HEK293T (cell line): ENCODE results near the gene FAM124A.

Experiments used
- CTCF ChIA-PET: fragments of 350-600 bp; formaldehyde crosslinking; extraction: SDS; loops from one replicate; lab custom pipeline; 2021; ENCODE audit warnings: antibody characterized with exemption, inconsistent platforms; lab: Yijun Ruan, JAX
- POLR2A ChIA-PET: fragments of 350-600 bp; formaldehyde crosslinking; extraction: SDS; loops from one replicate; lab custom pipeline; 2020; ENCODE audit warnings: antibody characterized with exemption, inconsistent platforms; lab: Yijun Ruan, JAX
- DNase-seq: peaks from one replicate; pipeline ENCODE4 v3.0.0; 2012; ENCODE audit warnings: mixed read lengths; ENCODE audit errors: extremely low spot score
- ARNT ChIP-seq: fragments of 450-650 bp; IDR thresholded peaks from 2 replicates; pipeline ENCODE4 v1.6.1; 2017; ENCODE audit warnings: mild to moderate bottlenecking
- BHLHE40 ChIP-seq: fragments of 450-650 bp; IDR thresholded peaks from 2 replicates; pipeline ENCODE4 v1.6.1; 2016; ENCODE audit warnings: mild to moderate bottlenecking, moderate library complexity, borderline replicate concordance
- CTBP1 ChIP-seq: fragments of 450-650 bp; IDR thresholded peaks from 2 replicates; pipeline ENCODE4 v1.6.1; 2016; ENCODE audit warnings: borderline replicate concordance
- ELF4 ChIP-seq: fragments of 450-650 bp; IDR thresholded peaks from 2 replicates; pipeline ENCODE4 v1.6.1; 2017; ENCODE audit warnings: antibody characterized with exemption
- FOXA1 ChIP-seq: fragments of 450-650 bp; IDR thresholded peaks from 2 replicates; pipeline ENCODE4 v1.6.1; 2016; ENCODE audit warnings: mild to moderate bottlenecking
- FOXK2 ChIP-seq: fragments of 450-650 bp; IDR thresholded peaks from 2 replicates; pipeline ENCODE4 v1.6.1; 2016; ENCODE audit warnings: mild to moderate bottlenecking
- FOXM1 ChIP-seq: fragments of 450-650 bp; IDR thresholded peaks from 2 replicates; pipeline ENCODE4 v1.6.1; 2017; ENCODE audit warnings: mild to moderate bottlenecking, borderline replicate concordance
- HDGF ChIP-seq: fragments of 450-650 bp; IDR thresholded peaks from 2 replicates; pipeline ENCODE4 v1.6.1; 2017; ENCODE audit warnings: antibody characterized with exemption, borderline replicate concordance
- L3MBTL2 ChIP-seq: fragments of 450-650 bp; conservative IDR thresholded peaks from 2 replicates; pipeline ENCODE4 v1.6.1; 2016; ENCODE audit warnings: mild to moderate bottlenecking
- LEF1 ChIP-seq: fragments of 450-650 bp; IDR thresholded peaks from 2 replicates; pipeline ENCODE4 v1.6.1; 2017; ENCODE audit warnings: mild to moderate bottlenecking, borderline replicate concordance
- NFRKB ChIP-seq: fragments of 450-650 bp; IDR thresholded peaks from 2 replicates; pipeline ENCODE4 v1.6.1; 2016; ENCODE audit warnings: mild to moderate bottlenecking, moderate library complexity
- SP1 ChIP-seq: fragments of 450-650 bp; IDR thresholded peaks from 2 replicates; pipeline ENCODE4 v1.6.1; 2017
- SUZ12 ChIP-seq: fragments of 450-650 bp; IDR thresholded peaks from 2 replicates; pipeline ENCODE4 v1.6.1; 2016; ENCODE audit warnings: mild to moderate bottlenecking
- TARDBP ChIP-seq: fragments of 450-650 bp; IDR thresholded peaks from 2 replicates; pipeline ENCODE4 v1.6.1; 2016
- ZNF384 ChIP-seq: fragments of 450-650 bp; IDR thresholded peaks from 2 replicates; pipeline ENCODE4 v1.6.1; 2016
- TF ChIP-seq, protein P1 (sequence below): fragments of 450-650 bp; IDR thresholded peaks from 2 replicates; pipeline ENCODE4 v1.6.1; 2016

The FAM124A gene

GRCh38 chr13:51245583-51245982 lies 23.4 kb downstream of the FAM124A start:
- CTCF ChIA-PET, result interaction anchor here (1.0 kb wide), 1 partner anchor 9 kb away, joined by 5 read pairs; no protein-coding TSS in a partner anchor
- POLR2A ChIA-PET, result no interaction called here
- TF ChIP-seq L3MBTL2, result no peak
- no peak for TF ChIP-seq CTBP1
- TF ChIP-seq FOXM1, result no peak
- no peak for DNase-seq

DNA sequence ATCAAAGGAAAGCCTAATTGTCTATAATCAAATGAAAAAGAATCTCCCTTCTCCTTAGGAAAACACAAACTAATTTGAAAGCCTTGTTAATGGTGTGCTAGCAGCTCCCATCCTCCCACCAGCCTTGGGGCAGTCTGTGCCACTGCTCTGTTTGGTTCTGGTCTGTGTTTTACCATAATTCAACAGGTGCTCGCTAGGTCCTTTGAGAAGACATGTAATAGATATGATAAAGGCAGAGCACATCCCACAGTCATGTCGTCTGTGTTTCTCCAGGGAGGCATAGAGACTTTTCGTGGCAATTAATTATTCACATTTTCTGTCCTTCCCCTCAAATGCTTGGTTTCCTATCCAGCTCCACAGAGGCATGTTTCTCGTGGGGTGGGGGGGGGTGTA lies 23.8 kb downstream of the FAM124A start:
- ChIA-PET POLR2A (no interaction called here), CTCF (interaction anchor here (1.0 kb wide), 1 partner anchor 9 kb away, joined by 5 read pairs; no protein-coding TSS in a partner anchor)
- DNase-seq, result no peak
- TF ChIP-seq SUZ12, result no peak
- TF ChIP-seq ARNT, result no peak
- TF ChIP-seq NFRKB, result no peak
- TF ChIP-seq LEF1, result no peak
- no peak for TF ChIP-seq L3MBTL2
- TF ChIP-seq TARDBP, result no peak
- no peak for TF ChIP-seq ZNF384
- TF ChIP-seq HDGF, result no peak
- TF ChIP-seq FOXM1, result no peak
- TF ChIP-seq ELF4, result no peak
- TF ChIP-seq FOXA1, result no peak
- no peak for TF ChIP-seq SP1
- TF ChIP-seq BHLHE40, result no peak
- TF ChIP-seq CTBP1, result no peak
- TF ChIP-seq FOXK2, result no peak
- TF ChIP-seq, protein P1, sequence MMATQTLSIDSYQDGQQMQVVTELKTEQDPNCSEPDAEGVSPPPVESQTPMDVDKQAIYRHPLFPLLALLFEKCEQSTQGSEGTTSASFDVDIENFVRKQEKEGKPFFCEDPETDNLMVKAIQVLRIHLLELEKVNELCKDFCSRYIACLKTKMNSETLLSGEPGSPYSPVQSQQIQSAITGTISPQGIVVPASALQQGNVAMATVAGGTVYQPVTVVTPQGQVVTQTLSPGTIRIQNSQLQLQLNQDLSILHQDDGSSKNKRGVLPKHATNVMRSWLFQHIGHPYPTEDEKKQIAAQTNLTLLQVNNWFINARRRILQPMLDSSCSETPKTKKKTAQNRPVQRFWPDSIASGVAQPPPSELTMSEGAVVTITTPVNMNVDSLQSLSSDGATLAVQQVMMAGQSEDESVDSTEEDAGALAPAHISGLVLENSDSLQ, result no peak

- DNase-seq, result no peak
These were observed 24.4 kb downstream of the FAM124A start for GRCh38 chr13:51246418-51247277.

DNA sequence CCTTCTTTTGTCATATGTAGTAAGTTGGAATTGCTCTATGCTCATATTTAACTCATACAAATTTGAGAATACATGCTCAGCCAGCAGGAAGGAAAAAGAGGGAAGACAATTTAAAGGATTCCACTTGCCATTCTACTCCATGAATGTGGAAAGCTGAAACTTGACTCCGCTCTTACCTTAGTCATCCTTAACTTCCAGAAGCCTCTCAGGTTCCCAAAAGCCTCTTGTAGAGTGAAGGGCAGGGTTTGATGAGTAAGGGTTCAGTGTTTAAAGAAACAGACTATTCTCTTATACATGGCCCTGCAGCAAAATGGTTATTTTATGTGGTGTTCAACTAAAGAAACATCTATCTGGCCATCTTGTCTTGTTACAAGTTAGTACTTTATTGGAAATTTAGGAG lies 27.1 kb downstream of the FAM124A start:
- TF ChIP-seq ARNT (no peak), FOXK2 (no peak), ZNF384 (no peak), SUZ12 (no peak), FOXM1 (no peak), TARDBP (no peak), HDGF (no peak), CTBP1 (no peak), SP1 (no peak), LEF1 (no peak), ELF4 (no peak), NFRKB (no peak), BHLHE40 (no peak), FOXA1 (no peak)
- TF ChIP-seq, protein P1, result no peak
- ChIA-PET CTCF (no interaction called here), POLR2A (no interaction called here)
- DNase-seq, result no peak

More at GRCh38 chr13:51246418-51247277, 24.4 kb downstream of the FAM124A start:
- CTCF ChIA-PET, result interaction anchor here (1.0 kb wide), 1 partner anchor 8 kb away, joined by 5 read pairs; no protein-coding TSS in a partner anchor
- TF ChIP-seq FOXA1 (no peak), FOXM1 (no peak), LEF1 (no peak), SP1 (no peak), BHLHE40 (no peak), TARDBP (no peak), ELF4 (no peak), ZNF384 (no peak), HDGF (no peak), CTBP1 (no peak), SUZ12 (no peak)
- TF ChIP-seq, protein P1, result no peak
- POLR2A ChIA-PET, result no interaction called here

GRCh38 chr13:51249770-51250741 lies 27.9 kb downstream of the FAM124A start:
- ChIA-PET CTCF (no interaction called here), POLR2A (no interaction called here)
- DNase-seq, result peak; percentile 48
- TF ChIP-seq SP1 (no peak), FOXK2 (no peak), FOXA1 (no peak), ELF4 (no peak), ZNF384 (no peak), SUZ12 (no peak), L3MBTL2 (no peak), TARDBP (no peak), ARNT (no peak), NFRKB (no peak), LEF1 (no peak), FOXM1 (no peak), CTBP1 (no peak), HDGF (no peak)
- TF ChIP-seq, protein P1, result no peak
